GM18861 (cell line): ENCODE results near the gene SPRY2.

Experiments used
- ATAC-seq: cut with Tn5 transposase; IDR thresholded peaks from one replicate; pipeline ENCODE4 v1.9.1; 2021; ENCODE audit not compliant: unreplicated experiment

SPRY2 gene, protein sequence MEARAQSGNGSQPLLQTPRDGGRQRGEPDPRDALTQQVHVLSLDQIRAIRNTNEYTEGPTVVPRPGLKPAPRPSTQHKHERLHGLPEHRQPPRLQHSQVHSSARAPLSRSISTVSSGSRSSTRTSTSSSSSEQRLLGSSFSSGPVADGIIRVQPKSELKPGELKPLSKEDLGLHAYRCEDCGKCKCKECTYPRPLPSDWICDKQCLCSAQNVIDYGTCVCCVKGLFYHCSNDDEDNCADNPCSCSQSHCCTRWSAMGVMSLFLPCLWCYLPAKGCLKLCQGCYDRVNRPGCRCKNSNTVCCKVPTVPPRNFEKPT

DNA sequence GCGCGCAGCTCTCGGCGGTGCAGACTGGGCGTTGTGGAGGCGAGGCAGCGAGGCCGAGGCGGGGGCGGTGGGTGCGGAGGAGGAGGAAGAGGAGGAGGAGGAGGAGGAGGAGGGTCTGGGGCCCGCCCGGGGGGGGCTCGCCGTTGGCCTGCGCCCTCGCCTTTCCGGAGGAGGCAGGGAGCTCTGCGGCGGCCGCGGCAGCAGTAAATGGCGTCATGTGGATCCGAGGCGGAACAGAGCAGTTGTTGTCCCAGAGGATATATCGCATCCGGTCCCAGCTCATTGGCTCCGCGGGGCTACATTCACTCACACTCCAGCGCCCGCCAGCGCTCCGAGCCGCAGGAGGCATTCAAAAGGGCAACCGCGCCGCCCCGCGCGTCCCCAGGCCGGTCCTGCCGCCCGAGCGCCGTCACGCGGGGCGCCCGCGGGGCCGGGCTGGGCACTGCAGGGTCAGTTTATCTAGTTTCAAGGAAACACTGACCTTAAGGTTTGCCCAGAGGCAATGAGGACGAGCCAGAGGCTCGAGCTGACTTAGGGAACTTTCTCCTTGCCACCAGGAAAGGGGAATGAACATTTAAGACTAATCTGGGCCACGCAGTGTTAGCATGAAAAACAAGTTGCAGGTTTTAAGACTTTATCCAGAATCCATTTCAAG lies at the start of gene SPRY2:
Gene SPRY2 (minus strand): TSS at position 26 of the 655 bp plus-strand sequence. CDS start 3,421 bp downstream, outside the sequence.
- ATAC-seq: peak; percentile 60

DNA sequence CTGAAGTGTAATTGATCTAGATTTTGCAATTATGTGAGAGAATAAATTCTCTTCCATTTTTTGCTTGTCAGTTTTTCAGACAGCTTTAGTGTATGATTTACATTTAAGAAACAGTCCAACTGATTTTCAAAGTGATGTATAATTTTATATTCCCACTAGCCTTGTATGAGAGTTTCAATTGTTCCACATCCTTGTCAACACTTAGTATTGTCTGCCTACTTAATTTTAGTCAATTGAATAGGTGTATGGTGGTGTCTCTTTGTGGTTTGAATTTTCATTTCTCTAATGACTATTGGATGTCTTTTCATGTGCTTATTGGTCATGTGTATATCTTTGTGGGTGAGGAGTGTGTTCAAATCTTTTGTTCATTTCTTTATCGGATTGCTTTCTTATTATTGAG lies 49.4 kb upstream of the SPRY2 start:
- ATAC-seq: no peak

DNA sequence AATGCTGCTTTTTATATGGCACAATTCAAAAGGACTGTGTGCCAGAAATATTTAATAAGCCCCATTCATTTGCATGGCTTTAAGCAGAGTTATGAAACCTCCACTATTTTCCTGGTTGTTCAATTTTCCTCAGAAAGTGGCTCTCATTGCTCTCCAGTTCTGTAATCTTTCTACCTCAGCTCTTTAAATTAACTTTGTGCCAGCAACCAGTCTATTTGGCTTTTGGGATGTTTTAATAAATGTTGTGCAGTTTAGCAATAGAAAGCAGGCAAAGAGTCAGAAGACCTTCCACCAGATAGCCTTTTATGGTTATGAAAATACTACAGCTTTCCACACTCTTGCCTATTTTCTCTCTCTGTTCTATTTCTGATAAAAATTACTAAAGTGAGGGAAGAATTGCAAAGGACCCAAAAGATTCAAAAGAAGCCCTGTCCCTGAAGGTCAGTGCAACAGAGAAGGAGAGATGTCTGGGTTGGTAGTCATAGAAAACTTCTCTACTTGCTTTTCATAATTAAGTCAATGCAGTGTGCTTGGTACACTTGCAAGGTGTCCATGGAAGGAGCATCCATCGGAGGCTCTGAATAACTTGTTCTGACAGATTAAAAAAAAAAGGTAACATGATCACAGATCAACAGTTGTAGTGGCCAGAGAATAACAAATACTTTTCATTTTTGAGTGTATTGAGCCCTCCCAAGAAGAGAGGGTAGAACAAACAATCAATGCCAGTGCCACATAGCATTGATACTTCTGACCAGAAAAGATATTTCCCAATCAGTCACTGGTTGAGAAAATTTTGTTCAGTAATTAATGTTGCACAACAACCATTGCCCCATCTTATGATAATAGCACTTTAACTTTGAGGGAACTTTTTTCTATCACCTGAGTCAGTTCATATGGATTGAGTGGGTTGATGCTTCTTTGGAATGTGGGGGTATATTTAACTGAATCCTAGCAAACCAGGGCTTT lies 48.4 kb upstream of the SPRY2 start:
- ATAC-seq: no peak

DNA sequence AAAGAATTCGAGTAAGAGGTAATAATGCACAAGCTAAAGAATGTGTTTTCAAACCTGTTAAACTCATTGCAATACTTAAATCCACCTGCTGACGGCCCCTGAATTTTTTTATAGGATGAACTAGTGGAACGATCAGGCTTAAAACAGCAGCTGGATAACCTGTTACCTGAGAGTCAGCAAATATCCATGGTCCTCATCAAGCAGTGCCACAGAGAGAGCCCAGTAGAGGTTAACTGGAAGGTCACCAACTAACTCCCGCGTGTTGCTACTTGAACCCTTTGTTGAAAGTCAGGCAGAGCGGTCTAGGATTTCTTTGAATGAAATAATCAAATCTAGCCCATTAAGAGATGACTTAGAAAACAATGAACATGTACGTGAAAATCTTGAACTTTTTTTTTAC lies 47.6 kb upstream of the SPRY2 start:
- no peak for ATAC-seq

DNA sequence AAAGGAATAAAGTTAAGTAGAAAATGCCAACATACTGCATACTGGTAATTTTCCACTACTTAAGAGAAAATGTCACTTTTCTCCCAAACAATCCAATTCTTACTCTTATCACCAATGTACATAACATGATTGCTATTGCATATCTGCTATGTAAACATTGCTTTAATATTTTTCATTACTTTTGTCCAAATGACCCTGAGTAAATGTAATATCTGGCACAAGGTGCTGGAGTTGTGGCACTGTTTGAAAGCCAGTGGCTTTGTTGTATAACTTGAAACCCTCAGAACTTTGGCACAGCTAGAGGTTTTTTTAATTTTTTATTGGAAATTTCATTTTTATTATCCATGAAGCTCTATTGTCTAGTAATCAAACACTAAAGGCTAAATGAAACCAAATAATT lies 45.7 kb upstream of the SPRY2 start:
- no peak for ATAC-seq

DNA sequence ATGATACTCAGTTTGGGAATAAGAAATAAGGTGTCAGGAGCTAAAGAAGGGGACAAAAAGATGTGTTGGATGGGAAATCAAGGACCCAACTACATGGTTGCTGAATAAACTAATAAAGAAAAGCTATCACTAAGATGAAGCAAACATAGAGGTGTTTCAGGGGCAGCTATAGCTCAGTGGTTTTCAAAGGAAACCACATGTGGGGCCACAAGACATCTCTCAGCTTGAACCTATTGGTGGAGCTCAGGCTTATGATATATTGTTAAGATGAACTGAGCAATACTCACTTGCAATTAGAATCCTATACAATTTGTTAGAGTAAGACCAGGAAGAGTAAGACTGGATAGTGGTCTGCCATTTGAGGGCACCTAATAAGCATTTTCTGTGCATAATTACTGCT lies 45.1 kb upstream of the SPRY2 start:
- ATAC-seq: peak; percentile 54

DNA sequence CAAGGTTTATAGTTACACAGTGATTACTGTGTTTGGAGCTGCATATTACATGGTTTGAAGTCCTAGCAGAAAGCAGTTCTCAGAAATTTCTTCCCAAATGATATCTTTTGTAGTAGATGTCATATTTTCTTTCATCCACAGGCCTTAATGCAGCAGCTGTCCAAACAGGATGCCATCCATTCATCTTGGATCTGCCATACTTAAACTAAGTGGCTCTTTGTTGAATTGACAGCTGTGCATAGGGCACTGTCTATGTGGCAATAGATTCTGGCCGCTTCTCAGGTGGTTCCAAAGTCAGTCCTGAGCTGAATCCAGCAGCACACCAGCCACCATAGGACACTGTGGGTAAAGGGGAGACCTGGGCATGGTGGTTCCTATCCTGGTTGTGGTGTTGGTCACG lies 41.6 kb upstream of the SPRY2 start:
- ATAC-seq: no peak

DNA sequence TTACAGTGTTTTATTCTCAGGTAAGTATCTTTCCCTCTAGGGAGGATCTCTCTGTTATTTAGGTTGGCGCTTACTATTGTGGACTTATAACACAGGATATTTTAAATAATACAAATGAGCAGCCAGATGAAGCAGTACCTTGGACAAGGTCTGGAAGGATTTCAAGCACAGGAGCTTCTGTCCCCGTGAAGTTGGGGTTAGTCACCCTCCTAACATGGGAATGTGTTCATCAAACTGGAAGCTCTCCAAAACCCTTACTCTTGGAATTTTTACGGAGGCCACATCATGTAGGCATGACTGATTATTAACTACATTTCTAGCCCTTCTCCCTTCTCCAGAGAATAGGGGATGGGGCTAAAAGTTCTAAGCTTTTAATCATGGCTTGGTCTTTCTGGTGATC lies 38.3 kb upstream of the SPRY2 start:
- no peak for ATAC-seq

DNA sequence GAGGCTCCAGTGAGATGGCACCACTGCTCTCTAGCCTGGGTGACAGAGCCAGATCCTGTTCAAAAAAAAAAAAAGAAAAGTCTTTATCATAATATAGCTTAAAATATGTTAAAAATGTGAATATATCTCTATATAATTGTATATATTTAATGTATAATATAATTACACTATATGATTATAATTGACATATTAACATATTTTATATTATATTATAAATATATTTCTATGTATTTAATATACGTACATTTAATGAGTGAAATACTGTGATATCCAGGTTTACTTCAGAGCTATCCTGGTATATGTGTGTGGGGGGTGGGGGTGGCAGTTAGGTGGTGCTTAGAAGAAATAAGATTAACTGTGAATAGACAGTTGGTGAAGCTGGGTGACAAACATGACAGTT lies 35.6 kb upstream of the SPRY2 start:
- ATAC-seq: no peak

DNA sequence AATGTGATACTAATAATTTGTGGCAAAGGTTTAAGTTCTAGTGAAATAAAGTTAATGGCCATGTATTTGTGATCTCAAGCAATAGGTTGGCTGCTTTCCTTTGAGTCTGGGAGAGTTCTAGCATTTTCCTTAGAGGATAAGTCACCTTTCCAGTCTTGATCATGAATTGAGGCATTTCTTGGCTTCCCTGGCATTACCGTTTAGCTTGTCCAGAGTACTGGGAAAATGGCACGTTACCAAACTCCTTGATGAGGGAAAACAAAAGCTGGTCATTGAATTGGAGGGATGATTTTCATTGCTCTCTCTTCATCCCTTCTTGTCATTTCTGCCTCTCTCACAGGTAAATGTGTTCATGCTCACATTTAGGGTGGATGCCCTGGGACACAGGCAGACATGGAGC lies 34.0 kb upstream of the SPRY2 start:
- no peak for ATAC-seq

DNA sequence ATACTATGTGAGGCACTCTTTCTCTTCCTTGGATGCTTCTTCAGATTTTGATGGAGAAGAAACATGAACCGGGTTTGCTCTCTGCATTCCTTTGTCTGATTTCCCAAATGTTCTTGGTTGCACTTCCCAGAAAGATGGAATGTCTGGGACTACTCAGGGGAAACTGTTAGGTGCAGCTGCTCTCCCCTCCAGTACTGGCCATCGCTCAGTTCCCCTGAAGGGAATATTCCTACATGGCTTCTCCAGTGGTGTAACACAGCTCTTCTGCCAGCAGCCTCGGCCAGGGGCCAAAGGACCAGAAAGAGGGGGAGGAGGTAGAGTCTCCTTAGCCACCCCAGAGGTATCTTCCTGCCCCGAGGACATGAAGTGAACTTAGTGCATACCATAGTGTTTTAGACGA lies 33.5 kb upstream of the SPRY2 start:
- ATAC-seq: no peak

DNA sequence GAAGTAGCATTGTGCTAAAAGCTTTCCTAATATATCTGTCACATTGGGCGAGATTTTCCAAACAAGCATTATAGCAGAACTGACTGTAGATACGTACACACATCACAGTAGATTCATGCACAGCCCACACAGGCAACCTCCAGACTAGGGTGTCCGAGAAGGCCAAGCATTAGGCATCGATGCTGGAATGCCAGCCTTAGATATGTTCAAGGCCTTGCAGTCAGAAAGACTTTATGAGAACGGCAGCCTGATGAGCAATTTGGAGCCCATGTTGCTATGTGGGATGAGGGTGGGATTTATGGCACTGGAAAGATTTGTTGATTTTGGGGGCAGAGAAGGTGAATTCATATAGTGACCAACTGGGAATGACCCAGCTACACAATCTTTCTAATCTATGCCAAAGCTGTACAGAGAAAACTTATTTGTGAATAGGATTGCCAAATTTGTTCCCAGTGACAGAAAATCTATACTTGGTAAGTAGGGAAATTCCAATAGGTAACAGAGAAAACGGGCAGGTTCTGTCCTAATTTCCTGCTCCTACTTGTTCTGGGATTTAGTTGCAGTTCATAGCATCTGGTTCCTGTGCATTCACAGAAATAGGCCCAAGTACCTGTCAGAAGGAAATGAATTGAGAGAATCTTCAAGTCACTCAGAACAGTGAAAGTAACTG lies 31.0 kb upstream of the SPRY2 start:
- ATAC-seq: no peak

DNA sequence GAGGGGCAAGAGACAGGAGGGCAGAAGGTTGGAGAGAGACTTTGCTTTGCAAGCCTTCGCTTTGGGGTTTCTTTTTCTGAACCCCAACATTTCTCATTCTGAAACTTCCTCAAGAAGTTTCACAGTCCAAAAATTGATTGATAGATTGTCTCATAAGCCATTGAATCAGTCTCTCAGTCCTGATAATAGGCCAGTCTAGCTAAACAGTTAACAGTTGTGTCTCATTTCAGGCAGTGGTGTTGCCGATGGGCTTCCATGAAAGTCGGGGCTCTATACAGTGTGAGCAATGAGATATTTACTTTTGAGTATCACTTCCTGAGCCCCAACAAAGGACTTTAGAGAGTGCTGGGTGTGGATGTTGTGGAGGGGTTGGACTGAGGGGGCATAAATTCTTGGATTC lies 26.5 kb upstream of the SPRY2 start:
- no peak for ATAC-seq

DNA sequence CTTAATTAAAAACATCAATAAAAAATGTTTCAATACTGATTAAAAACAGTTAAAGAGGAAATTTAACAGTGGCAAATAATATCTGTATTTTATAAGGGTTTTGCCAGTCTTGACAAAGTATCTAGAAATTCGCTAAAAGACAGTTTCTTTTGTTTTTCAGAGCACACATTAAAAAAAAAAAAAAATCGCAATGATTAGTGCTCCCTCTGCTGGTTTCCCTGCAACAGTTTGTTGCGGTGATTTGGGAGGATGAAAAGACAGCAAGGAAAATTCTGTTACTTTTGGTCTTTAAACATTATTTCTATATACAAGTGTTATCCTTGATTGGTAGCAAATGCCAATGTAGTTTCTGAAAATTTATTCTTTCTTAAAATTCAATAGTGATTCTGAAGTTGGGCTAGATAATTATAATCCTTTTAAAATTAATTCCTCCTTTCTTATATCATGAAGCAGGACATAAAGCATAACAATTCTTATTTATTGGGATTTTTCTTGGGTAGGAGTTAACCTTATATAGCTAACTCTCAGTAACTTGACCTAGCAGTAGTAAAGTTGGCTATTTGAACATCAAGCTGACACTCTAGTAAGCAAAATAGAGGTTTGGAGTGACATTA lies 23.1 kb upstream of the SPRY2 start:
- ATAC-seq: no peak

DNA sequence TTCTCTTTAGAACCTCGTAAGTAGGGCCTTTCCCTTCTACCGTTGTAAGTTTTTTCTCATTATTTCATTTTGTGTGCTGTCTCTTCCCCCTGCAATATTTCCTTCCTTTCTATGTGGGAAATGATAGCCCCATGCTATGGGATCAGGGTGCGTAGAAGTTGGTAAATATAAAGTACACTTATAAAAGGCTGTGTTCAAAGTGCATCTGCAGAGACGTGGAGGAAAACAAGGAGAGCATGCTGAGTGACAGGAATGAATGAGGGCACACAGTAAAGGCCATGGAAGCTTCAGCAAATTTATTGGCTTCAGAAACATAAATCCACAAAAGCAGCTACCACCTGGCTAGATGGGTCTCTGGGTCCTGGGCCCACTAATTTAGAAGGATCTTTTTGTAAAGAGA lies 21.6 kb upstream of the SPRY2 start:
- no peak for ATAC-seq

DNA sequence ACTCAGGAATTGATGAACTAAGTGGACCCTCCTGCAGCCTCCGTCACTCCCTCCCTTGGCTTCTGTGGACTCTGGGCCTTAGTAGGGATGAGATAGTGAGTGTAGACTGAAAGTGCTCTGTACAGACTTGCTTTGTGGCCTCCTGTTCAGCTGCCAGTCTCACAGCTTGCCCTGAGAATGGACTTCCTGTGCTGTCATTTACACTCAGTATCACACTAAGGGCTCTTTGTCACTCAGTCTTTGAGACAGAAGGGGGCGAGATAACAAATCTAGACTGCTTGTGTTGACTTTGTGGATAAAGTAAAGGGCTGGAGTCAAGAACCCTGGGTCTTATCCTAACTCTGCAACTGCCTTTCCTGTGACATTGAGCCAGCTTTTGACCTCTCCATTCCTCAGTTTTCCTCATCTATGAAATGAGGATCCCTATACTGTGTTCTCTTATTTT lies 21.0 kb upstream of the SPRY2 start:
- peak; percentile 97 for ATAC-seq

DNA sequence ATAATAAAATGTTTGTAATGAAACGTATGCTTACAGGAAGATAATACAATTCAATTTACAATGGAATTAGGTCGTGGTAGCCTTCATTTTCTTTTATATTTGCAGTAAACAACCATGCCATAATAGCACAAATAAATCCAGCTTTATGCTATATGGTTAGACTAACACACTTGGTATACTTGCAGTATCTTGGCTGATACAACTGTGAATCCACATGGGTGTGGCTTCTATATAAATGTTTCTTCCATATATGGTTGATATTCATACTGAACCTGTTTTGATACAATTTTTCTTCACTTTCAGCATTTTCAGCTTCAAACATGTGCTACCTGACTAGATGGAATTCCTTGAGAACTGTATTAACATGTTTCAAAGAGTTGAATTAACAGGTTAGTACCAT lies 20.4 kb upstream of the SPRY2 start:
- ATAC-seq: no peak

DNA sequence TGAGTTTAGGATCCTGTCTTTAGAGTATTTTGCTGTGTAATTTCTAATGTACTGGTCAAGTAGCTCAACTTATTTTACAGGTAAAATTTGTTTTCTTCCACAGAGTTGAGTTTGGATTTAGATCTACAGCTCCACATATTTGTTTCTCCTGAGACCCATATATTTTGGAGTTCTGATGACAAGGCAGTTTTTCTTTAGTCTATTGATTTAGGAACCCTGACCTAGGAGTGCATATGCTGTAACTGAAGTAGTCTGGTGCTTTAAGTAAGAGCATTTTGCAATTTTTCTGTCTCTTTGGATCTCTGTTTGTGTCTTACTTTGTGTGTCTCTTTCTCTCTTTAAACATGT lies 19.5 kb upstream of the SPRY2 start:
- ATAC-seq: no peak

DNA sequence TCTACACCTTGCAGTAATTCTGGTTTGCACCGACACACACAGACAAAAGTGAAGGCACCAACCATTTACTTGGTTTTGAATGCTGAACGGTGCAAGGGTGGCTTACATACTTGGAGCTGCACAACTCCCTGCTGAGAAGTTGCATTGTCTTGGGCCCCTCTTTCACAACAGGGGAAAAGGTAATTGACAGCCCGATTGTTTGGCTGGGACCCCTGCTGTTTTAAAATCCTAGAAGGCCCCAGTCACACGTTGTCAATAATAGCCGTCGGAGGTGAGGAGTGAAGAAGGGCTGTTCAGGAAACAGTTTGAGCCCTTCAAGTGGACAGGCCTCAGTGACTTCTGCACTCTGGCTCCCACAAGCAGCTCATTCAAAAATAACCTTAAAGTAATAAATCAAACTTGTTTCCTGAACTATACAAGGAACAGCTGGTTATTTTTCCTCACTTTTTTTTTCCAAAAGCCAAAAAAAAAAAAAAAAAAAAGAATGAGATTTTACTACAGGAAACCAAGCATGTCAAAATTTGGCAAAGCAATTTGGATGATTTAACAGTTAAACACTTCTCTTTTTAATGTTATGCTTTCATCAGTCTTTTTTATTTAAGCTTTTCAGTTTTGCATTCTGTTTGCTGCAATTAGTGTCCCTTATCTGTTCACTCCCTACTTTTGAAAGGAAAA lies 19.0 kb upstream of the SPRY2 start:
- ATAC-seq: no peak

DNA sequence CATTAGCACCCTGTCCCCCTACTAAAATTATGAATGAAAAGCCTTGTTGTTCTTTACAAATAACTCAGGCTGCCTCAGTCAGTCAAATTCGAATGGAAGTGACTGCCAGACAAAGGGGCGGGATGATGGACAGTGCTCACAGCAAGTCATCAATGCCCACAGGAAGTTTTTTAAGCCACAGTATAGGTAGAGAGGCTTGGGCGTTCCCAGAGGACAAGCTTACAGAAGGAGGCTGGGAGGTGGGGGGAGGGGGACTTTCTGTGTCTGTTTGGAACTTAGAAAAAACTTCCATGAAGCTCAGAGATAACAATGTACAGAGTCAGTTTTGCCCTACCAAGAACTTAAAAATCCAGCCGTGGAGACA lies 18.5 kb upstream of the SPRY2 start:
- no peak for ATAC-seq
